HG03097 (cell line): ENCODE data around the gene TM2D1.
"Not testable (repeated sequence)": the region's sequence is repeated elsewhere in the genome, so short reads cannot be mapped to it uniquely, and the experiment has no call there.

ENCODE experiments used
- ATAC-seq: cut with Tn5 transposase; IDR thresholded peaks from one replicate; pipeline ENCODE4 v1.9.1; 2021; ENCODE audit not compliant: unreplicated experiment, low FRiP score

Gene TM2D1

DNA sequence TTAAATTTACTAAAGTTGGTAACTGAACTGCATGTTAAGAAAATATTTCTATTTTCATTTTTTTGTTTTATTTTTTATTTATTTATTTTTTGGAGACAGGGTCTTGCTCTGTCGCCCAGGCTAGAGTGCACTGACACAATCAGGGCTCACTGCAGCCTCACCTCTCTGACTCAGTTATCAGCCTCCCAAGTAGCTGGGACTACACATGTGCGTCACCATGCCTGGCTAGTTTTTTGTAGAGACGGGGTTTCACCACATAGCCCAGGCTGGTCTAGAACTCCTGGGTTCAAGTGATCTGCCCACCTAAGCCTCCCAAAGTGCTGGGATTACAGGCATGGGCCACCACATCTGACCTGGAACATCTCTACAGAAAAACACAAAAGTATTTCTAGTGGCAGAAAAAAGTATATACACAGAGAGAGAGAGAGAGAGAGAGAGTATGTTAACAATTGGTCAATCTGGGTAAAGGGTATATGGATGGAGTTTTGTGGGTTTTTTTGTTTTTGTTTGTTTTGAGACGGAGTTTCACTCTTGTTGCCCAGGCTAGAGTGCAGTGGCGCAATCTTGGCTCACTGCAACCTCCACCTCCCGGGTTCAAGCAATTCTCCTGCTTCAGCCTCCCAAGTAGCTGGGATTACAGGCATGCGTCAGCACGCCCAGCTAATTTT, 5.8 kb downstream of the TM2D1 start:
- not testable (repeated sequence) for ATAC-seq

DNA sequence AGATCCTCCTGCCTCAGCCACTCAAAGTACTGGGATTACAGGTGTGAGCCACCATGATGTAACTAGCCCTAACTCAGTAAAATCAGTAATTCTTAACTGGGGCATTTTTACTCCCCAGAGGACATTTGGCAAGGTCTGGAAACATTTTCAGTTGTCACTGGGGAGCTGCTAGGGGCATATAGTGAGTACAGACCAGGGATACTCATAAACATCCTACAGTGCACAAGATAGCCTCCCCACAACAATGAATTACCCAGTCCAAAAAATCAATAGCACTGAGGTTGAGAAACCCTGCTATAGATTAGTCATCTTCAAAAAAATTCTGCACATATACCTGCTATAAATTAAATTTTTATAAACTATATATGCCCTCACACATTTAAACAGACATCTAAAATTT, 13.0 kb downstream of the TM2D1 start:
- no peak for ATAC-seq

DNA sequence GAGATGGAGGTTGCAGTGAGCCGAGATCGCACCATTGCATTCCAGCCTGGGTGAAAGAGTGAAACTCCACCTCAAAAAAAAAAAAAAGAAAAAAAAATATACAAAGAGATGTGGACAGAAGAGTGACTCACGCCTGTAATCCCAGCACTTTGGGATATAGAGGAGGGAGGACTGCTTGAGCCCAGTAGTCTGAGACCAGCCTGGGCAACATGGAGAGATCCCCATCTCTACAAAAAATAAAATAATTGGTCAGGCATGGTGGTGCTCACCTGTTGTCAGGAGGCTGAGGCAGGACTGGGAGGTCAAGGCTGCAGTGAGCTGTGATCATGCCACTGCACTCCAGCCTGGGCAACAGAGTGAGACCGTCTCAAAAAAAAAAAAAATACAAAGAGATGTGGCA, 13.7 kb downstream of the TM2D1 start:
- ATAC-seq, result not testable (repeated sequence)

DNA sequence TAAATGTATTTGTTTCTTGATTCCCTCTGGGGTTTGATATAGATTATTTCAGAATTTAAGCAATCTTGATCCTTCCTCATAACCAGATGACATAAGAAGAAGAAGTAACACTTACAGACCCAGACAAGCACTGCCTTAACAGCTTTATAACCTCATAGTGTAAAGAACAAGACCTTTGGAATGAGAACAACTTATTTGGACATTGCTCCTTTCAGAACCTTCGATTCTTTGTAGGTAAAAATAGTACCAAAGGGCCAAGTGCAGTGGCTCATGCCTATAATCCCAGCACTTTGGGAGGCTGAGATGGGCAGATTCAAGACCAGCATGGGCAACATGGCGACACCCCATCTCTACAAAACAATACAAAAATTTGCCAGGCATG, 15.0 kb downstream of the TM2D1 start:
- no peak for ATAC-seq

DNA sequence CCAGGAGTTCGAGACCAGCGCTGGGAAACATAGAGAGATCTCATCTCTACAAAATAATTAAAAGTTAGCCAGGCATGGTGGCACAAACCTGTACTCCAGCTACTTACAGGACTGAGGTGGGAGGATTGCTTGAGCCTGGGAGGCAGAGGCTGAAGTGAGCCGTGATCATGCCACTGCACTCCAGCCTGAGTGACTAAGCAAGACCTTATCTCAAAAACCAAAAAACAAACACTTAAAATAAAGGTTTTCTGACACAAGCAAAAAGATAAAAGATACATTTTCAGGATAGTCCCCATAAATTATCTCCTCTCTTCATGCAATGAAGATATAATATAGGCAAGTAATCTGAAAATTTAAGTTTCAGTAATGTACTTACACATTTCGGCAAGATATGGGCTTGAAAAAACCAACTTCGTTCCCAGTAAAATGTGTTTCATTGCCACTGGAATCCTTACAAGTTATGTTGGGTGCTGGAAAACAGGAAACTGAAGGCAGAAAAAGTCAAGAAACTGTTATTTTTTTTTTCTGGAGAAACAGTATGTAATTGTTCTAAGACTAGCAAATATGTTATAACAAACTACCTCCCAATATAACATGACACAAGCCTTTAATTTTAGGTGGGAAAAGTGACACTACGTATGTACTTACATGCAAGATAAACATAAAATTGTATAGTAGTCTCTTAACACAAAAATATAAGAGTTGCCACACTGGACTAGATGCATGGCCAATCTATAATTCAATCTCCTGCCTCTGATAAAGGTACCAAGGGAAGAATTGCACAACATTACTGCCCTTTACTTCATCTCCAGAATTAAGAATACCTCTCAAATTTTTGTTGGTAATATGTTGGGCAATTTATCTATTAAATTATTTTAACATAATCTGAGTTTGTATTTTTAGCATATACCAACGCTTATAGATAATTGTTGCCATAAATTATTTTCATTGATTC, 15.7 kb downstream of the TM2D1 start:
- no peak for ATAC-seq

DNA sequence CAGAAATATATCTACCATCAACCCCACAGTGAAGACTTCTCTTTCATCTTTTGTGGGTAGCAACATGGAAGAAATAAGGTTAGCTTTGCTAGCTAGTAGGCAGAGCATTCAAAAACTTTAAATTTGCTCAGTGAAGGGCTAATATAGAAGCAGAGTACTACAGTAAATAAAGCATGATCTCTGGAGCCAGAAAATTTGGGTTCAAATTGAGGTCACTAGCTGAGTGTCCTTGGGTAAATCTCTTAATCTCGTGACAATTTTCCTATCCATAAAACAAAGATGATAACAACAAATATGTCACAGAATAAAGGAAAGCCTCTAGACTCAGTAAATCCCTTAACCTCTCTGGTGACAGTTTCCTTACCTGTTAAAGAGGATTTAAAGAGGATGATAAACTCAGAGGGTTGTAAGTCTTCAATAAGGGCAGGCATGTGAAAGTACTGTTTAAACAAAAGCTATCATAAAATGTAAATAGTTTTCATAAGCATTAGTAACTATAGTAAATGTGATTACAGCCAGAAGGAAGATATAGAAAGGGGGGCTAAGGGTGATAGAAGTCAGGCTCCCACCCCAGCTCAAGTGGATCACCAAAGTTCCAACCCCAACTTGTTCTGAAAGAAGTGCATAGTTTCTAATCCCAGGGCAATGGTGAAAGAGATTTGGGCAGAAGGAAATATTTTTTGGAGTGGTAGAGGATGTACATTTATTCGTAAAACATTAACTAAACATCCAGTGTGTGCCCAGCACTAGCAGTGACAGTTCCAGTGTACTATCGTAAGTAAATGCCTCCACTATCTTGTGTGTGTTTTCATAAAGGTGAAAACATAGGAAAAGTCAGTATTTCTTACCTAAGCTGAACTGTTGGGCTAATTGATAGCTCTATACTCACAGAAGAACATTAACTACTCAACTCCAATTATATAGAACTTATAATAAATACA, 24.8 kb downstream of the TM2D1 start:
- no peak for ATAC-seq

DNA sequence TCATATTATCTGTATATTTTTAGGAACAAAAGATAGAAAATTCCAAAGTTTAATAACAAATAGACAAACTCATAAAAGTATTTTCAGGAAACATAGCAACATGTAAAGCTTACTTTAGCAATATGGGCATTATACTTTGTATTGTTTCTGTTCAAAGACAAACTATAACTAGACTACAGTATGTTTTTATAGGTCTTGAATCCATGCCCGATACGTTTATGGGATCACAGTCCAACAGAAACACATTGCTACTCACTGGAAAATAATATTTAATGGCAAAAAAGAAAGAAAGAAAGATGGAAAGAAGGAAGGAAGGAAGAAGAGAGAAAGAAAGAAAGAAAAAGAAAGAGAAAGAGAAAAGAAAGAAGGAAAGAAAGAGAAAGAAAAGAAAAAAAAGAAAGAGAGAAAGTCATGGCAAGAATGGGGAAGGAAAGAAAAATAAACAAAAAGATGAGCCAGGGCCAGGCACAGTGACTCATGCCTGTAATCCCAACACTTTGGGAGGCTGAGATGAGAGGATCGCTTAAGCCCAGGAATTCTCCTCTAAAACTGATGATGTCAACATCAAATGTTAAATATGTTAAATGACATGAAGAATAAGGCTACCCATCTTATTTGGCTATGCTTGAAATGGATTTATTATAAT, 32.7 kb downstream of the TM2D1 start:
- no peak for ATAC-seq

DNA sequence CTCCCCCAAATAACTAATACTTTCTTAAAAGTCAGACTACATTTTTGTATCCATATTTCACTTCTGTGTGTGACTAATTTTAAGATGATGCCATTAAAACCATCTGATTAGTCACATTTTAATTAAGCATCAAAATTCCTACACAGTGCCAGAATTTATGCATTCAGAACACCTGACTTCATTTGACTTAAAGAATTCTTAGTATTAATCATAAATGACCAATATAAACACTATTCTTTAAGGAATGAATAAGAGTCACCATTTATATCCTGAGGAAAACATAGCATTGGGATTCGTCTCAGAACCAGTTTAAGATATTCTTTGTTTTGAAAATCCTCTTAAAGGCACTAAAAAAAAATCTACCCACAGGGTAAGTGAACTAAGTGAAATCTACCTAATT, 37.0 kb downstream of the TM2D1 start:
- no peak for ATAC-seq

DNA sequence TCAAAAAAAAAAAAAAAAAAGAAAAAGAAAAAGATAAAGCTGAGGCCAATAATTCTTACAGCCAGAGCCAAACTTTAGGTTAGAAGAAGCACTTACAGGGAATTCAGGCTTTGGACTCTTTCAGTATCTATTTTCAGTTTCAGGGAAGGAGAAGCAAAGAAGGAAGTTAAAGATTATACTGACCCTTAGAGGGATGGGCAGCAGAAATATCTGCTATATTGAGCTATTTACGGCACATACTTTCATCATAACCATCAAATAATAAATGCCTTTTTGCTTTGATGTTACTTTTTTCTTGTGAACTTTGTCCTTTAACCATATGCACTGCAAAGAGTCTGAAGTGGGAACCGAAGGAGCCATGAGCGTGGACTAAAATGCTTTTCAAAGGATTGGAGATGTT, 42.0 kb downstream of the TM2D1 start:
- ATAC-seq, result no peak

DNA sequence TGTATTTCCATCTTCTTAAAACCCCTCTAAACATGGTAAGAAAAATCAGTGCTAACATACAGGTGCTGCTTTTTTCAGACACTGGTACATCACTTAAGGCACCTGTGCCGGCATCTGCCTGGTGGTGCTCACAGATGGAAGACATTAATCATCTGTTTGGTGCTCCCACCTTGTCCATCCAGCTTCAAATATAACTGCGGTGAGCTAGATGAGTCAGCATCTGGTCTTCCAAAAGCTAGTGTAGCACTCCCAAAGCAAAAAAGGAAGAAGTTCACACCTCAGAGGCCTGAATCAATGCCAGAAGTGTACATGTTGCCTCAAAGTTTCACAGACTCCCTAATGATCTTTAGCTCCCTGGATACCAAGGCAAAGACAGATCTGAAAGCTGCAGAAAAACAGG, 44.4 kb downstream of the TM2D1 start:
- ATAC-seq, result no peak

DNA sequence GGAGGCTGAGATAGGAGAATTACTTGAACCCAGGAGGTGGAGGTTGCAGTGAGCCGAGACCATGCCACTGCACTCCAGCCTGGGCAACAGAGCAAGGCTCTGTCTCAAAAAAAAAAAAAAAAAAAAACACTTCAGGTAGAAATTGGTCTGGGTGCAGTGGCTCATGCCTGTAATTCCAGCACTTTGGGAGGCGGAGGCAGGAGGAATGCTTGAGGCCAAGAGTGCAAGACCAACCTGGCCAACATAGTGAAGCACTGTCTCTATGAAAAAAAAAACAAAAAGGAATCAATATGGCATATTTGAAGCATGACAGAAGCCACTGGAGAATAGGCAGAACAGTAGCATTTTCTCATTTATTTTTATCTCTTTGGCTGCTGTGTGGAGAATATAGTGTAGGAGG, 48.1 kb downstream of the TM2D1 start:
- ATAC-seq, result not testable (repeated sequence)

DNA sequence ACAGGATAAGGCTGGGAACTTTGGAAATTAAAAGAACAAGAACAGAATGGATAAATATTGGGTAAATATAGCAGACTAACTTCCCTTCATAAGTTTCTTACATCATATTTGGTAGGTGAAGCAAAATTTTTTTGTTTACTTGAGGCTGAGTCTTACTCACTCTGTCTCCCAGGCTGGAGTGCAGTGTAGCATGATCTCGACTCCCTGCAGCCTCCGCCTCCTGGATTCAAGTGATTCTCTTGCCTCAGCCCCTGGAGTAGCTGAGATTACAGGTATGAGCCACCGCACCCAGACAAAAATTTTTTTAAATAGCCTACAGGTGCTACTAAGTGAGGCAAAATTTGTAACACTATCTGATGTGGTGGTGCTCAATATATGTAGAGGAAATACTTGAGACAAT, 50.7 kb downstream of the TM2D1 start:
- no peak for ATAC-seq

DNA sequence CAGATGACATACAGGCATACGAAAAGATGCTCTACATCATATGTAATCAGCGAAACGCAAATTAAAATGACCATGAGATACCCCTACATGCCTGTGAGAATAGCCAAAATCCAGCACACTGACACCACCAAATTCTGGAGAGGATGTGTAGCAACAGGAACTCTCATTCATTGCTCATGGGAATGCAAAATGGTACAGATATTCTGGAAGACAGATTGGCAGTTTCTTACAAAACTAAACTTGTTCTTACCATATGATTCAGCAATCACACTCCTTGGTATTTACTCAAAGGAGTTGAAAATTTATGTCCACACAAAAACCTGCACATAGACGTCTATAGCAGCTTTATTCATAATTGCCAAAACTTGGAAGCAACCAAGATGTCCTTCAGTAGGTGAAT, 52.6 kb downstream of the TM2D1 start:
- ATAC-seq, result no peak

DNA sequence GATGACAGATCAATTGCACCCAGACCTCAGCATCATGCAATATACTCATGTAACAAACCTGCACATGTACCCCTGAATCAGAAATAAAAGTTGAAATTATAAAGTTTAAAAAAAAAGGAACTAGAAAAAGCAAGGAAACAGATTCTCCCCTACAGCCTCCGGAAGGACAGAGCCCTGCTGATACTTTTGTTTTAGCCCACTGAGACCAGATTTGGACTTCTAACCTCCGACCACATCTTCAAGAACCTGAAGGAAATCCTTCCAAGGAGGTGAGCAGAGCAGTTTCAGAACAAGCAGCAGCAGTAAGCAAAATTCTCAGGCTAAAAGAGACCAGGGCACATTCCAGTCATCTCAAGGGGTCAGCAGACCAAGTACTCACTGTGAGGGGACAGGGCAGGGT, 54.5 kb downstream of the TM2D1 start:
- ATAC-seq, result no peak

DNA sequence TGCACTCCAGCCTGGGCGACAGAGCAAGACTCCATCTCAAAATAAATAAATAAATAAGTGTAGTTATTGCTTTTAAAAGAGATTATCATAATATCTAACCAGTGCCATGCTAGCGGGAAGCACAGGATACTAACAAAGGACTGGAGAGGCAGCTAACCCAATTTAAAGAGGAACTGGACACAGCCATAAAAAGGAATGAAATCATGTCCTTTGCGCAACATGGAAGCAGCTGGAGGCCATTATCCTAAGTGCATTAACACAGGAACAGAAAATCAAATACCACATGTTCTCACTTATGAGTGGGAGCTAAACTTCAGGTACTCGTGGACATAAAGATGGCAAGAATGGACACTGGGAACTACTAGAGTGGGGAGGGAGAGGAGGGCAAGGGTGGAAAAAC, 54.9 kb downstream of the TM2D1 start:
- no peak for ATAC-seq

DNA sequence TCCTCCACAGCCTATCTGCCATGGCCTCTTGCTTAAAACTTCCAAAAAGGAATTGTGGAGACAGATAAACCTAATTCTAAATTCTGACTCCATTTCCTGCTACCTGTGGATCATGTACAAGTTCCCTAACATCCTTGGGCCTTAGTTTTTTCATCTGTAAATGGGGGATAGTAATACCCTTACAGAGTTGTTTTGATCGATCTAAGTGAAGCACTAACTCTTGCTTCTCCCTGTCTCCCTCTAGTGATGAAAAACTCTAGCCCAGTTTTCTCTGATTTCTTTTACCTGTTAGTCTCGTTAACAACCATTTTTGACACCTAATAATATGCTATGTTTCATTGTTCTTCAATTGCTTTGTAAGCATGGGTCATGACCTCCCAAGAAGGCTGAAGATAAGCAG, 65.9 kb downstream of the TM2D1 start:
- no peak for ATAC-seq

DNA sequence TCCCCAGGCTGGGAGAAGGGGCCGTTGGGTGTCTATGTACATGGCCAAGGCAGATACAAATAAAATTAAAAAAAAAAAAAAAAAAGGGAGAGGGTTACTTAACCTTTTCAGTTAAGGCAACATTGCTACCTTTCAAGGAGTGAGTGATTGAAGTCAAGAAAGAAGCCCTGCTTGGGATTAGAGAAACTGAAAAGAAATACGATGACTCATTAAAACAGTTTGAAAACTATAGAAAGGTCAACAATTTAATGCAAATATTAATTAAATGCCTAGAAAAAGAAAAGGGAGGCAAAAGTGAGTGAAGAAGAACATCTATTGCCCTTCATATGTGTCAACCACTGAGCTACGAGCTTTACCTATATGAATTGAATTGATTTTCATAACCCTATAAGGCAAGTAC, 69.5 kb downstream of the TM2D1 start:
- ATAC-seq, result no peak

DNA sequence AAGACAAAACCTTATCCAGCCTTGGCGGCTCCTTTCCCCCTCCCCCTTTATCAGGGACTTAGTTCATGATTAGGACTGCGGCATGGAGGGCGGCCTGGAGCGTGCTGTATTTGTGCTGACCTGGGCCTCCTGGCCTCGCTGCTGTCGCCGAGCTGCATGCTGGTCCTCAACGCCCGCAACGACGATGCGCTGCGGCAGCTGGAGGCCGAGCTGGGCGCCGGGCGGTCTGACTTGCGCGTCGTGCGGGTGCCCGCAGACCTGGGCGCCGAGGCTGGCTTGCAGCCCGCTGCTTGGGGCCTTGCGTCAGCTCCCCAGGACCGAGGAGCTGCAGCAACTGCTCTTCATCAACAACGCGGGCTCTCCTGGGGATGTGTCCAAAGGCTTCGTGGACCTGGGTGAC, 70.9 kb downstream of the TM2D1 start:
- ATAC-seq, result no peak

DNA sequence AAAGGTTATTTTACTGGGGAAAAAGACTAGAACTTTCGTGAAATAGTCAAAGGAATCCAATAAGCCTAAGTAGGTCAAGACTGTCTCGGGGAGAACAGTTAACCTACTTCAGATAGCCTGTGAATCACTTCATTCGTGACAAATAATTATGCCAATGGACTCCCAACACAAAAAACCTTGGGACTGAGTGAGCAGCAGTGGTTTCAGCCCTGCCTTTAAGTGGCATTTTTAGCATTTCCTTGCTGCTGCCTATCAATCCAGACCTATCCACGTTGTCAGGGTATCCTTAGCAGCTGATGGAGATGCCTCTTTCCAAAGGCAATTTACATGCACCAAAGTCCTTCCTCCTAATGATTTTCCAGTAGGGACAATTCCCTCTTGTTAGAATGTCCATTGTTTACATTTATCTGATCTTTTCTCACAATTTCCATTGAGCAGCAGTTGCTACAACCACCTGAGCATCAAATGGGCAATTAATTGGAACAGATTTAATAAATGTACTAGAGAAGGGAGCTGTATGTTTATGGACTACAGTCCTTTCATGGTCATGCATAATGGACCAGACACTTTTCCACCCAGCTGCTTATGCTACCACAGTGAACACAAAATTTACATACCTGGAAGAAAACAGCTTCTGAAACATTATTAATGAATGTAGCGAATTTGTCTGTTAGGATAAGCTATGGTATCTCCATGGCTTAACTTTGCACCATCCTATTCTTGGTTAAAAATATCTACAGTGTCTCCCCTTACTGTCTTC, 75.8 kb downstream of the TM2D1 start:
- no peak for ATAC-seq

DNA sequence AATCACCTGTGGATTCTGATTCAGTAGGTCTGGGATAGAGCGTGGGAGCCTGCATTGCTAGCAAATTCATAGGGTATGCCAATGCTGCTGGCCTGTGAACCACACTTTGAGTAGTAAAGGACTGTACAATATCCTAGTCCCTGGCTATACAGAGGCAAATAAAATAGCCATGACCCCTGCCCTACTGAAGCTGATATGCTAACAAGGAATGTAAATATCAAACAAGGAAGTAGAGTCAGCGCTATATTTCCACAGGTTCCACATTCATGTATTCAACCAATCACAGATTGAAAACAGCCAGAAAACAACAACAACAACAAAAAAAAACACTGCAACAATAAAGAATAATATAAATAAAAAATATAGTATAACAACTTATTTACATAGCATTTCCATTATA, 77.8 kb downstream of the TM2D1 start:
- no peak for ATAC-seq
